HCT116 (cell line): Measurements from ENCODE around the gene NEUROD1. TPM values are rescaled to one million over a fixed set of nuclear protein-coding genes. Genes with fewer than 3 reads are reported as not detected.

Experiments used
- ATAC-seq: fragments of 200-7000 bp; cut with Tn5 transposase; 2 replicates; pipeline ENCODE4 v1.9.1; 2020; ENCODE audit warnings: mild to moderate bottlenecking, moderate library complexity
- BruUV-seq: library from RNA; stranded (reverse); fragments of 400-500 nt; replicated peaks from 2 replicates; lab custom pipeline; 2021; lab: Mats Ljungman, UMichigan
- CTCF ChIA-PET: fragments of 300-600 bp; sonication (Branson Sonifier 250); formaldehyde crosslinking; loops from one replicate; lab custom pipeline; 2021; ENCODE audit warnings: antibody characterized with exemption; lab: Charles Lee
- POLR2A ChIA-PET: fragments of 300-600, 350-600 bp; sonication (Branson Sonifier 250); formaldehyde crosslinking; loops from one replicate; lab custom pipeline; 2021; ENCODE audit warnings: antibody characterized with exemption; lab: Charles Lee
- RAD21 ChIA-PET, 2 experiments: fragments of 300-600 bp; sonication (Branson Sonifier 250); formaldehyde crosslinking; loops; one replicate each; lab custom pipeline; 2023; ENCODE audit warnings: low total read pairs in 2 of 2; ENCODE audit not compliant: uncharacterized antibody in 2 of 2, unreplicated experiment in 2 of 2, low non-redundant PET in 1 of 2; lab: Charles Lee
- DNase-seq: peaks from one replicate; pipeline ENCODE4 v3.0.0-alpha.2; 2010; ENCODE audit warnings: low read depth, low spot score
- H2AFZ ChIP-seq: fragments of 200-600 bp; shearing (Covaris generic), sonication (generic); 2 replicates; pipeline ENCODE4 v1.6.1; 2017; ENCODE audit warnings: low read depth, mixed run types, mixed read lengths, antibody characterized with exemption, low read length; ENCODE audit not compliant: poor library complexity, severe bottlenecking
- H3K27ac ChIP-seq: 2 replicates; pipeline ENCODE4 v1.5.1; 2012; ENCODE audit warnings: low read depth, low read length
- H3K27me3 ChIP-seq: fragments of 200-600 bp; sonication (generic); 2 replicates; pipeline ENCODE4 v1.6.1; 2016; ENCODE audit warnings: mixed run types, low read length, mixed read lengths; ENCODE audit not compliant: insufficient read depth
- H3K36me3 ChIP-seq, 2 experiments: fragments of 200-500 bp in 1 of 2; fragments of 200-600 bp in 1 of 2; sonication (Bioruptor generic) in 1 of 2; sonication (generic) in 1 of 2; 2 replicates each; pipeline versions ENCODE4 v1.5.1 to v1.6.1; 2014 to 2016; ENCODE audit warnings: low read length in 2 of 2, inconsistent platforms in 1 of 2, mixed read lengths in 1 of 2, mixed run types in 1 of 2; ENCODE audit not compliant: insufficient read depth in 2 of 2, control insufficient read depth in 1 of 2
- H3K4me1 ChIP-seq, 2 experiments: fragments of 200-600 bp in 1 of 2; sonication (generic) in 1 of 2; 2 replicates each; pipeline versions ENCODE4 v1.5.1 to v1.6.1; 2012 to 2017; ENCODE audit warnings: low read length in 2 of 2, inconsistent platforms in 1 of 2, mild to moderate bottlenecking in 1 of 2, mixed read lengths in 1 of 2, mixed run types in 1 of 2, moderate library complexity in 1 of 2; ENCODE audit not compliant: insufficient read depth in 2 of 2, control insufficient read depth in 1 of 2
- H3K4me2 ChIP-seq: fragments of 200-600 bp; sonication (generic); 2 replicates; pipeline ENCODE4 v1.6.1; 2017; ENCODE audit warnings: mixed run types, low read length, mixed read lengths
- H3K4me3 ChIP-seq, 2 experiments: fragments of 200-600 bp in 1 of 2; sonication (generic) in 1 of 2; replicated peaks in 1 of 2; 2 replicates each; pipeline ENCODE4 v1.5.1; 2011 to 2016; ENCODE audit warnings: low read length in 2 of 2, control low read depth in 1 of 2, low read depth in 1 of 2, mild to moderate bottlenecking in 1 of 2, mixed read lengths in 1 of 2, mixed run types in 1 of 2
- H3K79me2 ChIP-seq: fragments of 200-600 bp; sonication (generic); 2 replicates; pipeline ENCODE4 v1.6.1; 2017; ENCODE audit warnings: mild to moderate bottlenecking, mixed run types, low read length, moderate library complexity, mixed read lengths; ENCODE audit not compliant: insufficient read depth
- H3K9ac ChIP-seq: fragments of 200-600 bp; sonication (generic); 2 replicates; pipeline ENCODE4 v1.6.1; 2016; ENCODE audit warnings: low read length, mixed read lengths
- H3K9me2 ChIP-seq: fragments of 200-600 bp; sonication (generic), shearing (Covaris generic); 2 replicates; pipeline ENCODE4 v1.6.1; 2017; ENCODE audit warnings: mixed run types, mild to moderate bottlenecking, moderate library complexity; ENCODE audit not compliant: insufficient read depth
- H3K9me3 ChIP-seq, 2 experiments: fragments of 200-500 bp in 1 of 2; fragments of 200-600 bp in 1 of 2; sonication (Bioruptor generic) in 1 of 2; sonication (generic) in 1 of 2; 2 replicates each; pipeline ENCODE4 v1.6.1; 2014 to 2017; ENCODE audit warnings: low read length in 2 of 2, mixed read lengths in 2 of 2, inconsistent platforms in 1 of 2, low read depth in 1 of 2, mild to moderate bottlenecking in 1 of 2, mixed run types in 1 of 2, moderate library complexity in 1 of 2; ENCODE audit not compliant: control insufficient read depth in 1 of 2, insufficient read depth in 1 of 2
- H4K20me1 ChIP-seq: fragments of 200-600 bp; sonication (generic), shearing (Covaris generic); 2 replicates; pipeline ENCODE4 v1.6.1; 2017; ENCODE audit warnings: mixed run types, mild to moderate bottlenecking, moderate library complexity; ENCODE audit not compliant: insufficient read depth
- CBX3 ChIP-seq: IDR thresholded peaks from 2 replicates; pipeline ENCODE4 v1.6.1; 2012; ENCODE audit warnings: low read depth
- CTCF ChIP-seq, 3 experiments: fragments of 200-600 bp in 1 of 3; sonication (generic) in 1 of 3; IDR thresholded peaks in 2 of 3; conservative IDR thresholded peaks in 1 of 3; 2 replicates each; pipeline ENCODE4 v1.5.1; 2012 to 2017; ENCODE audit warnings: low read depth in 2 of 3, low read length in 2 of 3, antibody characterized with exemption in 1 of 3, borderline replicate concordance in 1 of 3, control low read depth in 1 of 3, mild to moderate bottlenecking in 1 of 3, mixed read lengths in 1 of 3, mixed run types in 1 of 3, moderate library complexity in 1 of 3; ENCODE audit not compliant: insufficient read depth in 1 of 3
- ELF1 ChIP-seq: IDR thresholded peaks from 2 replicates; pipeline ENCODE4 v1.6.1; 2012; ENCODE audit warnings: low read depth, borderline replicate concordance
- EZH2 ChIP-seq: fragments of 200-600 bp; sonication (generic); IDR thresholded peaks from 2 replicates; pipeline ENCODE4 v1.6.1; 2017; ENCODE audit warnings: antibody characterized with exemption, mixed run types
- JUND ChIP-seq: IDR thresholded peaks from 2 replicates; pipeline ENCODE4 v1.6.1; 2012
- MAX ChIP-seq: IDR thresholded peaks from 2 replicates; pipeline ENCODE4 v1.6.1; 2012
- POLR2AphosphoS5 ChIP-seq: IDR thresholded peaks from 2 replicates; pipeline ENCODE4 v1.6.1; 2011; ENCODE audit warnings: mild to moderate bottlenecking, low read depth, low read length, moderate library complexity
- SIN3A ChIP-seq: IDR thresholded peaks from 2 replicates; pipeline ENCODE4 v1.6.1; 2012; ENCODE audit warnings: low read depth
- SP1 ChIP-seq: IDR thresholded peaks from 2 replicates; pipeline ENCODE4 v1.6.1; 2012; ENCODE audit warnings: low read depth
- YY1 ChIP-seq: IDR thresholded peaks from 2 replicates; pipeline ENCODE4 v1.6.1; 2011; ENCODE audit warnings: low read length, low read depth, moderate library complexity, mild to moderate bottlenecking; ENCODE audit not compliant: insufficient replicate concordance; ENCODE audit errors: extremely low read depth
- ZBTB33 ChIP-seq: IDR thresholded peaks from 2 replicates; pipeline ENCODE4 v1.6.1; 2011; ENCODE audit warnings: mild to moderate bottlenecking, low read length, moderate library complexity; ENCODE audit not compliant: insufficient replicate concordance; ENCODE audit errors: extremely low read depth
- ZNF274 ChIP-seq: fragments of 200-500 bp; sonication (Bioruptor generic); IDR thresholded peaks from 2 replicates; pipeline ENCODE4 v1.6.1; 2014; ENCODE audit warnings: mild to moderate bottlenecking, low read depth, low read length, inconsistent platforms
- intact Hi-C: fragments of 100-400 bp; cut with micrococcal nuclease; formaldehyde crosslinking; loops from 2 replicates; pipeline ENCODE4 v1.10.0; 2022
- total RNA-seq: library from RNA; stranded (reverse); gene quantifications from one replicate; pipeline ENCODE4 v1.2.1, GENCODE V29; 2021; ENCODE audit not compliant: unreplicated experiment

The NEUROD1 gene
- total RNA-seq, 1 experiment from 2014 or later, result not detected

DNA sequence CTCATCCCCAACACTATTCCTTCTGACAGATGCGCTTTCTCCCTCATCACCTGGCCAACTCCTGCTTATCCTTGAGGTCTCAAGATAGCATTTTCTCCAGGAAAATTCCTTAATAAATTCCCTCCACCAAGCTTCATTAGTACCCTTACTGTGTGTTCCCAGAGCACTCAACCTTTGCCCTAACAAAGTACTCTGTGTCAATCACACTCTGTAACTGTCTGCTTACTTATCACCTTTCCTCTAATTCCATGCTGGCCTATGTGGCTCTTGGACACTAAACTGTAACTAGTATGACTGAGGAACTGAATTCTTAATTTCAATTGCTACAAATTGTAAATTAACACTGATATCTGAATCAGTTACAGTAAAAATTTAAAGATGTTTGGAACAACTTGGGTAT, 17.9 kb upstream of the NEUROD1 start:
- Histone ChIP-seq H3K79me2 (no peaks in the 10 kb centered on the region), H3K36me3 (no peaks in the 10 kb centered on the region), H3K4me2 (no peak overlapping the region), H3K9me2 (no peaks in the 10 kb centered on the region), H4K20me1 (no peaks in the 10 kb centered on the region)
- ChIA-PET POLR2A (no interaction called here), CTCF (no interaction called here)
- TF ChIP-seq SP1 (no peak), ELF1 (no peak), POLR2AphosphoS5 (no peak), MAX (no peak), YY1 (no peak), CTCF (IDR thresholded peaks at IDR 0.05 in 2 of 3, conservative IDR thresholded peaks at IDR 0.05 in 1 of 3; ENCODE audit: borderline replicate concordance in 1 of 3, insufficient read depth in 1 of 3, low read depth in 2 of 3, low read length in 2 of 3) (no peak), ZBTB33 (no peak), ZNF274 (no peak), EZH2 (no peak), CBX3 (no peak), JUND (no peak), SIN3A (no peak)
- TF ChIP-seq, all 23 proteins: peak for 0
- Histone ChIP-seq H3K27me3 (no peaks in the 10 kb centered on the region), H3K9ac (no peak overlapping the region), H3K4me3 (no peak overlapping the region), H3K27ac (no peak overlapping the region), H3K9me3 (no peaks in the 10 kb centered on the region), H3K4me1 (no peaks in the 10 kb centered on the region), H2AFZ (no peak overlapping the region)
- BruUV-seq, result no TSS peak
- RAD21 ChIA-PET, result no interaction called here
- DNase-seq (no peak), ATAC-seq (no peak)
- intact Hi-C loops, result no loop called here
